Measurements from ENCODE around the gene TSEN15.
"Not testable (repeated sequence)": the region's sequence is repeated elsewhere in the genome, so short reads cannot be mapped to it uniquely, and the experiment has no call there.

TSEN15 gene

DNA sequence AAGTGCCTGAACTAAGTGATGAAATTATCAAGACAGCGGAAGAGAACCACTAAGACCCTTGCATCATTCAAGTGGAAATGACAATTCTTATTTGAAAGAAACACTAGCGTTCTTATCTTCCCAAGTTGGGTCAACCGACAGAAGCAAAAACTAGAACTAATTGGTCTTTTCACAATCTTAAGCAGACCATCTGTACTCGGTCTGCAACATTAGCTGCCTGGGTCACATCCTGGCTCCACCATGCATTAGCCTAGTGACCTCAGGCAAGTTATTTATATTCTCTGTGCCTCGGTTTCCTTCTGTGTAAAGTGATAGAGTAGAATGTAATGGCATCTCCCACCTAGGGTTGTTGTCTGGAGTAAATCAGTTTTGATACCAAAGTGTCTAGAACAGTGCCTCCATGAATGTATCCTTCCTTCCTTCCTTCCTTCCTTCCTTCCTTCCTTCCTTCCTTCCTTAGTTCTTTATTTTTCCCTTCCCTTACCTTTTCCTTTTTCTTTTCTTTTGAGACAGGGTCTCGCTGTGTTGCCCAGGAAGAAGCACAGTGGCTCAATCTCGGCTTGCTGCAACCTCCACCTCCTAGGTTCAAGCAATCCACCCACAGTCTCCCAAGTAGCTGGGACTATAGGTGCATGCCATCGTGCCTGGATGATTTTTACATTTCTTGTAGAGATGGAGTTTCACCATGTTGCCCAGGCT is 20.0 kb upstream of the TSEN15 start:
- DNase-seq: no peak

DNA sequence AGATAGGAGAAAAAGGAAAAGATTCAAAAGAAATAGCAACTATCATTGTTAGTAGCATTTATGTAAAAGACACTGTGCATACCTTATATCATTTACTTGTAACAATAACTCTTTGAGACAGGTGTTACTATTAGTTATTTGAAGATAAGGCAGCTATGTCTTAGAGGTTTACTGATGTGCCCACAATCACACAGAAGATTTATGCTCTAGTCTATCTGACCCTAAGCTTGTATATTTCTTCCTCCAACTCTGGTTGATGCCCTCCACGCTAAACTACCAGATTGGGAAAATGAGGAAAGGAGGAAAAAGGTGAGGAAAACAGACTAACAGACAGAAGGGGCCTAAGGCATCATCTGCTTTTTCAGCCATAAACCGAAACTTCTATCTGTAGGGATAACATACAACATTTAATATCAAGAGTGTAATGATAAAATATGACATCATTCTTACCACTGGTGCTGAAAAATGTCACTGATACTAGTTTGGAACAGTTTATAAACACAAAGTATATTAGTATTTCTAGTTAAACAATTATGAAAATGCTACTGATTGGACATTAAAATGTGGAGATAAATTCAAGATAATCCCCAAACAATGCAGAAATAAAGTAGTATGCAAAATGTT is 19.1 kb upstream of the TSEN15 start:
- DNase-seq: no peak

DNA sequence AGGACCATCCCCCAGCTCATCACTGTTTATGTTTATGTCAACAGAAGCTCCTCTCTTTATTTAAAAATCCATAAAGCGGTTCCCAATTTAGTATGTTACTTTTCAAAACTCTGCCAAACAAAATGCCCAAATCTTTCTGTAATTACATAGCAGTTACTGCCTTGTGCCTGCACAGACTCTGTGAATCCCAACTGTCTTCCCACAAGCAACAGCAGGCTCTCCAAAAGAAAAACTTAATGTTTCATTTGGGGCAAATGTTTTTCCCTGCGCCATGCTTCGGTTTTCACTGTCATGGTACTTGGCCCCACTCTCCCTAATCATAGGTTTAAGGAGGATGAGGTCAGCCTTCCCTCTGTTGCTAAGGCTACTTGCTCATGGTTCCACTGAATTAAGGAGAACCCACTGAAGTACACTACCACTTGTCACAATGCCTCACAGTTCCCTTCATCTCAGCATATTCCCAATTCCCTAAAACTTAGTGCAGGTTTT is 18.6 kb upstream of the TSEN15 start:
- no peak for DNase-seq

GRCh38 chr1:184033711-184034167 is 17.8 kb upstream of the TSEN15 start:
- no peak for DNase-seq

GRCh38 chr1:184034761-184035379 is 16.7 kb upstream of the TSEN15 start:
- no peak for DNase-seq

DNA sequence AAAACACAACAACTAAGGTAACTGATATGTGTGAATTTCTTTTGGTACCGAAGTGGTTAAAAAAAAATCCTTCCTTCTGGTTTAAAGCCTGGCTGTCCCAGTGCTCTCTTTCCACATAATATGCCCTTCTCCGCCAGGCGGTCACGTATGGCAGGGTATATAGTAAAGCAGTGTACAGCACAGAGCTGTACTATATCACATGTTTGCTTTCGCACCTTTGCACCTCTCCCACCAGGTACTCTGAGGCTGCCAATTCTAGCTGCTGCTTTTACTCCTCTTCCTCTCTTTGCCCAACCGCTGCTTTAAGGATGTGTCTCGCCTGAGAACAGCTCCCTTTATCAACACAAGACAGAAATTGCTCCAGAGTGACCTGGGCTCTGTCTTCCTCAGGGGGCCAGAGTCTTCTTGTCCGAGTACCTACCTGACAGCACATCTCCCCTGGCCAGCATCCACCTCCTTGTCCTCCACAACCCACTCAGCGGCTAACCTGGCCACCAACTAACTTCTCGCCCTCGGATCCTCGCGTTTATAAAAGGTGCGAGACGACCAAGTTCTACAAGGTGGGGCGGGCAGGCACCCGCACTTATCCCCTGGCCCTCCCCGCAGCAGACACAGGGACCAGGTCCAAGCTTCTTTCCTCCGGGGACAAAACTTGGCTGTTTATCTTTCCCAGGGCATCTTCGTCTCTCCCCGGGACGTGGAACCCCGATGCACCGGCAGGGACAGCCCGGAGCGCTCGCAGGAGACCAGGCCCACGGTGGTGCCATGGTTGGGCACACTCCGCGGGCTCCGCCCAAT is 15.6 kb upstream of the TSEN15 start:
- DNase-seq: no peak

DNA sequence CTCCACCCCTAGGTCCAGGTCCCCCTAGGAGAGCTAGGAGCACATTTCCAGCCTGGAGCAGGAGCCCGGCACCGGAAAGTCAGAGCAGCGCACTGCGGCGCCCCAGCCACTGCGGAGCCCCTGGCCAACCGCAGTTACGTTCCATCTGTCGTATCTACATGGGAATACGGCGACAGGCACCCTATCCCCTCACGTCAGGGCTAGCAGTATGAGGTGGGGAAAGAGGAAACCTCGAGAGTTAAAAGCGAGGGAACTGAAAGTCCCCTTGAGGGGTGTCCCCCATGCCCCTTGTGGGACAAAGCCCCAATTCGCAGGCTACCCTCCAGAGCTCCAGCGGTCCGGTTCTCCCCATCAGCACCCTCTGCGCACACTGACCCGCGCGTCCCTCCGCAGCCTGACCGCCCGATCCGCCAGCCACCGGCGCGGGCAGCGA is 15.0 kb upstream of the TSEN15 start:
- no peak for DNase-seq

GRCh38 chr1:184037849-184038591 is 13.5 kb upstream of the TSEN15 start:
- no peak for DNase-seq

DNA sequence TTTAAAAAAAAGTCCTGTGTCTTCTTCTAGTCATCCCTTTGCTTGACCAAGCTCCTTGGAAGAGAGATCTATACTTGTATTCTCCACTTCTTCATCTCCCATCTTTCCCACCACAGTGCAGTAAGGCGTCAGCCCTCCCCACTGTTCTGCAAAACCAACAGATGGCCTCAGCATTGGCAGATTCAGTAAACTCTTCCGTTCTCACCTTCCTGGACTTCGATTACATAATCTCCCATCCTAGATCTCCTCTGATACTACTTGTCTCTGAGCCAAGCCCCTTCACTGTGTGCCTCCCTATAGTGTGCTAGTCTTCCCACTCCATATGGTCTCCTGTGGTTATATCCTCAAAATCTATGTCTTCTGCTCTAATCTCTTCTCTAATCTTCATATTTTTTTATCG is 12.4 kb upstream of the TSEN15 start:
- DNase-seq: no peak

- DNase-seq: no peak
Measured at GRCh38 chr1:184041731-184042130, 9.8 kb upstream of the TSEN15 start.

- not testable (repeated sequence) for DNase-seq
Measured at GRCh38 chr1:184043315-184043714, 8.2 kb upstream of the TSEN15 start.

- no peak for DNase-seq
Measured at GRCh38 chr1:184044603-184045376, 6.7 kb upstream of the TSEN15 start.

- DNase-seq: not testable (repeated sequence)
Measured at GRCh38 chr1:184047541-184047940, 4.0 kb upstream of the TSEN15 start.

DNA sequence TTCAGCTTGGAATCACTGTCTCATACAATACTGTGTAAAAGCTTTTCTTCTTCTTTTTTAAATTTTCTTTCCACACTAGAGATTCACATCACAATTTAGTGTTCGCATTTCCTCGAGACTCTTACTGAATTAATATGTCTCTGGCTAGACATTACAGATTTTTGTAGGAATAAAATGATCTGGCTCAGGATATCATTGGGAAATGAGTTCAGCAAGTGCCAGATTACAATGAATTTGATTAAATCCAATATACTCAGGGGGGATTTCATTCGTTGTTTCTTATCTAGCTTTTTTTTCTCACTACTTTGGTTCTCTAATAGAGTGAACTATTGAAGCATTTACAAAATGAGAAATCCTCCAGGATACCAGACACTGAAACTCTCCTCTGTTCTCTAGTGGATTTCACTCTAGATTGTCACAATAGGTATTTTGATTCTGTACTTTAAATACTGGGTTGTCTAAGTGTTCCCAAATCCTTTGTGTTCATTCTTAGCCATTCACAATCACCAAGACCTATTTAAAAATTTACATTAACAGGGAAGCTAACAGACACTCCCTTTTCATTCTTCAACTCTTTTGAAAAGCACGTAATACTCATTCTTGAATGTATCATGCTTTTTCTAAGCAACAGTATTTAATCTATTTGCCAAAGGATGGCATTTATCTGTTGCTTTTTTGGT is 2.8 kb upstream of the TSEN15 start:
- no peak for DNase-seq

- DNase-seq: no peak
Measured at GRCh38 chr1:184049291-184049690, 2.2 kb upstream of the TSEN15 start.

- DNase-seq: no peak
Measured at GRCh38 chr1:184049836-184050468, 1.6 kb upstream of the TSEN15 start.

DNA sequence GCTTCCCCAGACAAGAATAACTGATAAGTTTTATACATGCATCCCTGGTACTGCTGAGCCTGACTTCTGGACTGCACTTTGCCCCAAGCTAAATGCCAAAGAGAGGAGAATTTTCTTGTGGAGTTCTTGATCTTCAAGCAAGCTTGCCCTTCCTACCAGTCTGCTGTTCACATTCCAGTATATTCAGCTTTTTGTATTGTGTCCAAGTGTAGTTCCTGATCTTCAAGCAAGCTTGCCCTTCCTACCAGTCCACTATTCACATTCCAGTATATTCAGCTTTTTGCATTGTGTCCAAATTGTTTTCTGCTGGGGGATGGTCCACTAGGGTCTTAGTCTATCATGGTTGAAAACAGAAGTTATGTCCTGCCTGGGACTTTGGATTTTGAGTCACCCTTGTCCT is 894 bp upstream of the TSEN15 start:
- no peak for DNase-seq

- no peak for DNase-seq
Measured at GRCh38 chr1:184051138-184051484, 419 bp upstream of the TSEN15 start.

GRCh38 chr1:184052194-184052559 is 647 bp downstream of the TSEN15 start:
- DNase-seq: no peak

GRCh38 chr1:184052750-184053149 is 1.2 kb downstream of the TSEN15 start:
- no peak for DNase-seq

DNA sequence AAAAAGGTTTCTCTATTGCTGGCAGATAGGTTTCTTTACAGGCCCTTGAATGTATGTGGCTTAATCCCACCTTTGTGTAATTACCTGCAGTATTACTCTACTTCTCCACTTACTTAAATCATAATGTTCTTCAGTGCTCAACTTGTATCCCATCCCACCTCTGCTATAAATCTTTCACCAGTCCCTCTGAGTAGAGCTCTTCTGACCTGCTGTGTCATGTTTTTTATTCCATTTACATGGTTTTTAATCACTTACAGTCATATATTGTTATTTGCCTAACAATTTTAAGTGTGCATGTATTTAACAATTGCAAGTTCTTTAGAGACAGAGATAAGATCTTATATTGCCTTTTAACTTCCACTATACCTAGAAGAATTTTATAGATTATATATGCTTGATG is 2.4 kb downstream of the TSEN15 start:
- DNase-seq: no peak
